GM20000 (cell line): ENCODE measurements around the gene ASF1A.

Experiments used
- DNase-seq: peaks from one replicate; pipeline ENCODE4 v3.0.0; 2012; ENCODE audit warnings: low spot score
- CTCF ChIP-seq: IDR thresholded peaks from 2 replicates; pipeline ENCODE4 v1.5.1; 2012; ENCODE audit warnings: mild to moderate bottlenecking, control low read depth; ENCODE audit errors: extremely low read depth, missing control alignments

Gene ASF1A

GRCh38 chr6:118902726-118903125 is 8.8 kb downstream of the ASF1A start:
- no peak for TF ChIP-seq CTCF
- no peak for DNase-seq

GRCh38 chr6:118903138-118903537 is 9.2 kb downstream of the ASF1A start:
- no peak for TF ChIP-seq CTCF
- no peak for DNase-seq

GRCh38 chr6:118903691-118904090 is 9.7 kb downstream of the ASF1A start:
- TF ChIP-seq CTCF, result no peak
- DNase-seq, result no peak

GRCh38 chr6:118905084-118905483 is 11.1 kb downstream of the ASF1A start:
- no peak for TF ChIP-seq CTCF
- no peak for DNase-seq

GRCh38 chr6:118905851-118906250 is 11.9 kb downstream of the ASF1A start:
- DNase-seq, result no peak
- no peak for TF ChIP-seq CTCF

GRCh38 chr6:118908441-118908840 is 14.5 kb downstream of the ASF1A start:
- TF ChIP-seq CTCF, result no peak
- DNase-seq, result no peak

- no peak for TF ChIP-seq CTCF
- DNase-seq, result no peak
Observed at GRCh38 chr6:118912646-118913045, 18.7 kb downstream of the ASF1A start.
